ENCODE measurements around the gene ZMYND8.

Gene ZMYND8

GRCh38 chr20:47332381-47333206, 23.9 kb downstream of the ZMYND8 start:
- DNase-seq, result no peak

- DNase-seq, result no peak
Measured at GRCh38 chr20:47330933-47331708, 25.4 kb downstream of the ZMYND8 start.

- no peak for DNase-seq
Measured at GRCh38 chr20:47330071-47330470, 26.4 kb downstream of the ZMYND8 start.

GRCh38 chr20:47328129-47328528, 28.4 kb downstream of the ZMYND8 start:
- no peak for DNase-seq

GRCh38 chr20:47327711-47328110, 28.8 kb downstream of the ZMYND8 start:
- DNase-seq, result no peak

- DNase-seq, result no peak
Measured at GRCh38 chr20:47326658-47327268, 29.7 kb downstream of the ZMYND8 start.

- no peak for DNase-seq
Measured at GRCh38 chr20:47325242-47325641, 31.3 kb downstream of the ZMYND8 start.

GRCh38 chr20:47320990-47321805, 35.3 kb downstream of the ZMYND8 start:
- DNase-seq, result no peak

GRCh38 chr20:47319517-47320252, 36.8 kb downstream of the ZMYND8 start:
- no peak for DNase-seq

- no peak for DNase-seq
Measured at GRCh38 chr20:47318586-47319516, 37.6 kb downstream of the ZMYND8 start.

- DNase-seq, result no peak
Measured at GRCh38 chr20:47318027-47318585, 38.4 kb downstream of the ZMYND8 start.

- no peak for DNase-seq
Measured at GRCh38 chr20:47317127-47317895, 39.2 kb downstream of the ZMYND8 start.

GRCh38 chr20:47316776-47317126, 39.7 kb downstream of the ZMYND8 start:
- no peak for DNase-seq

GRCh38 chr20:47315339-47316056, 41.0 kb downstream of the ZMYND8 start:
- no peak for DNase-seq

- no peak for DNase-seq
Measured at GRCh38 chr20:47314647-47315338, 41.7 kb downstream of the ZMYND8 start.

- no peak for DNase-seq
Measured at GRCh38 chr20:47311967-47312681, 44.4 kb downstream of the ZMYND8 start.

GRCh38 chr20:47311211-47311610, 45.3 kb downstream of the ZMYND8 start:
- no peak for DNase-seq

- no peak for DNase-seq
Measured at GRCh38 chr20:47310729-47311128, 45.8 kb downstream of the ZMYND8 start.

All from NCI-H1694 (cell line).